Measurements from ENCODE around the gene RCOR1. TPM values are rescaled to one million over a fixed set of nuclear protein-coding genes. Genes with fewer than 3 reads are reported as not detected.

RCOR1 gene
- total and polyA plus RNA-seq, 2 of the 8 experiments (the other 6 are each of a cell fraction or from before 2014, with no cell fraction given) = 12.3 to 26.3 TPM

- no peak for TF ChIP-seq RNF2 (IDR thresholded peaks at IDR 0.05; ENCODE audit: borderline replicate concordance, low read depth, low read length, missing control alignments, poor library complexity, severe bottlenecking)
- no peak for TF ChIP-seq CBX5 (IDR thresholded peaks at IDR 0.05; ENCODE audit: low read depth, low read length)
- no peak for TF ChIP-seq POLR2A (IDR thresholded peaks at IDR 0.05; ENCODE audit: control extremely low read depth in 1 of 2, low read depth in 2 of 2, low read length in 2 of 2)
Measured at GRCh38 chr14:102731871-102732800, 139.7 kb downstream of the RCOR1 start (continued).
